Activated naive CD8-positive, alpha-beta T cell treated with anti-CD3 and anti-CD28 coated beads, Interleukin-2, amount 10 ng/mL, durations not matched to agents 7 days and 5 days (primary cell): ENCODE measurements around the gene STK17B. TPM values are rescaled to one million over a fixed set of nuclear protein-coding genes. Genes with fewer than 3 reads are reported as not detected.

ENCODE experiments used
- ATAC-seq: fragments of 150-1000 bp; cut with Tn5 transposase; one replicate; pipeline ENCODE4 v1.10.0; 2021; ENCODE audit warnings: low read depth, moderate library complexity
- POLR2A ChIA-PET: fragments of 350-600 bp; sonication (Branson Sonifier 250); formaldehyde crosslinking; loops from one replicate; lab custom pipeline; 2021; ENCODE audit warnings: antibody characterized with exemption; lab: Charles Lee
- DNase-seq: peaks from one replicate; pipeline ENCODE4 v3.0.0; 2021
- H3K27ac Mint-ChIP-seq: one replicate; pipeline ENCODE4 v1.8.0; 2022; ENCODE audit warnings: mild to moderate bottlenecking, mixed read lengths
- H3K27me3 Mint-ChIP-seq: one replicate; pipeline ENCODE4 v1.8.0; 2022; ENCODE audit warnings: mild to moderate bottlenecking, moderate library complexity, mixed read lengths
- H3K36me3 Mint-ChIP-seq: one replicate; pipeline ENCODE4 v1.8.0; 2021; ENCODE audit warnings: mild to moderate bottlenecking, mixed read lengths
- H3K4me1 Mint-ChIP-seq: one replicate; pipeline ENCODE4 v1.8.0; 2021; ENCODE audit warnings: mixed read lengths
- H3K4me3 Mint-ChIP-seq: one replicate; pipeline ENCODE4 v1.8.0; 2022; ENCODE audit warnings: mild to moderate bottlenecking, moderate library complexity, mixed read lengths
- H3K9me3 Mint-ChIP-seq: one replicate; pipeline ENCODE4 v1.8.0; 2021; ENCODE audit warnings: mixed read lengths
- total RNA-seq, 2 experiments: library from RNA; stranded (reverse); gene quantifications; one replicate each; pipeline ENCODE4 v1.2.3, GENCODE V29; 2021

Gene STK17B
- total RNA-seq, 2 experiments from 2014 or later, result 476 to 483 TPM

DNA sequence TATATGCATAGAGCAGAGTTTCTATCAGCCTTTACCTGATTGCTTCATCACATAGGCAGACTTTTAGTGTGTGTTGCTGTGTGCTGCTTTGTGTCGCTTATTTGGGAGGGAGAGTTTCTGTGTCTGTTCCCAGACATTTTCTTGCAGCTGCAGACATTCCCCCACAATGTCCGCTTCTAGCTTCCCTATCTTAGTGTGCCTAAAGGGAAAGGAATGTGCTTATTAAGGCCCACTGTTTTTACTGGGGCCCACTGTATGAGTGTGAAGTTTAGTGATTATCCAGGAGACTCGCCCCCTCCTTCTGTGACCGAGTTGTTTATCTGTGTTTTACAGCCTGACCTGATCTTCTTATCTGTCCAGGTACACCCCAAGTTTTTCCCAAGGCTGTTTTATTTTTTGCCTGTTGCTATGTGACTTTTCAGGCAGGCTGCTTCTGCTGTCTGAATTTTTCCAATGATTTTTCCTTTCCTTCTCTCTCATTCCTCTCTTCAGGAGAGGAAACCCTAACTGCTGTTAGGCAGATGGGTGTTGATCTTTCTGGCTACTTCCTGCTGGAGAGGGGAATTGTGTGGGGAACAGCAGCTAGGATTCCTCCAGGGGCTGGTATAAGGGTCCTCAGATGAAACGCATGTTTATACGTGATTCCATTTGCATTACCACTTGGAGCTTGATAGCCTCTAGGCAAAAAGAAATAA is 47.6 kb downstream of the STK17B start:
- POLR2A ChIA-PET, result no interaction called here
- Mint-ChIP-seq H3K9me3 (peaks cover 6% of the 10 kb centered on the region), H3K36me3 (peaks cover 5% of the 10 kb centered on the region), H3K4me1 (no peaks in the 10 kb centered on the region), H3K27ac (no peak overlapping the region), H3K27me3 (peaks cover 2% of the 10 kb centered on the region), H3K4me3 (no peak overlapping the region)
- no peak for DNase-seq
- no peak for ATAC-seq

DNA sequence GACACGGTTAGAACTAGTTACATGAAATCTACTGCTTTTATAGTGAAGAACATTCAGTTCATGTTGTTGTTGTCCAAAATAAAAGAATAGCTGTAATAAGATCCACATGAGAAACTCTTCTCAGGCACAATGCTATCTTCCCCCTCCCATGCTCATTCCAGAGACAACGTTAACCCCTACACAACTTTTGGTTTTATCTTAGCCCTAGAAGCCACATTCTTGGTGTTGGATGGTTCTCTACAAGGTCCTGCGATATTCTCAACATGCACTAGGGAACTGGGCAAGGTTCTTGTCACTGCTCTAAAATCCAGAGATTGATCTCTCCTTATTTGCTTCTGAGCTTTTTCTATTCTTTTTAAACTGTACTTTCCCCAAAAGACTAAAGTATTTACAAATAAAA is 51.5 kb downstream of the STK17B start:
- no peaks in the 10 kb centered on the region for H3K4me1 Mint-ChIP-seq
- DNase-seq, result no peak
- ATAC-seq, result no peak
- H3K27ac Mint-ChIP-seq, result no peak overlapping the region
- H3K9me3 Mint-ChIP-seq, result peaks cover 2% of the 10 kb centered on the region
- peaks cover 2% of the 10 kb centered on the region for H3K27me3 Mint-ChIP-seq
- H3K4me3 Mint-ChIP-seq, result no peak overlapping the region
- POLR2A ChIA-PET, result no interaction called here
- peaks cover 2% of the 10 kb centered on the region for H3K36me3 Mint-ChIP-seq

DNA sequence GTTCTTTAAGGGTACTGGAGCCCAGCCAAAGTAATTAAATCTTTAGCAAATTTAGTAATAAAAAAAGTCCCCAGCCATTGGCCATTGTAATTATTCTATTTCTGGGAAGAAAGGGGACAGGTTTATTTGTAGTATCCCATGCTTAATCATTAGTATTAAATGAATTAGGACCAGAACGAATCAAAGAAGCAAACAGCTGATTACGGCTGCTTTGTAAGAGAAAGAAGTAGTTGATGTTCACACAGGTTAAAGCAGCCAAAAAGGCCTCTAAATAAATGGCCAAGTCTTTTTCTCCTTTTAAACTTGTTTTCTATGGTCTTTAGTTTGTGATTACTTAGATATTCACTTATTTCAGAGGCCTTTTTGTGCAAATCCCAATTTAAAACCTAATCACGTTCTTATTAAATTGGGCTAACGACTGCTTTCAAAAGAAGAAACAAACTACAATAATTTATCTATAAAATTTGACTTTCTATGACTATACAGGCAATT is 54.1 kb downstream of the STK17B start:
- Mint-ChIP-seq H3K27me3 (peaks cover 2% of the 10 kb centered on the region), H3K9me3 (no peaks in the 10 kb centered on the region), H3K27ac (no peak overlapping the region), H3K36me3 (no peaks in the 10 kb centered on the region), H3K4me3 (no peak overlapping the region), H3K4me1 (peaks cover 7% of the 10 kb centered on the region)
- DNase-seq (no peak), ATAC-seq (no peak)
- POLR2A ChIA-PET, result no interaction called here

GRCh38 chr2:196113061-196113974 is 58.1 kb downstream of the STK17B start:
- H3K27me3 Mint-ChIP-seq, result no peaks in the 10 kb centered on the region
- H3K36me3 Mint-ChIP-seq, result no peaks in the 10 kb centered on the region
- POLR2A ChIA-PET, result interaction anchor here (0.6 kb wide), 1 partner anchor 1041 kb away, joined by 9 read pairs; no protein-coding TSS in a partner anchor
- no peak overlapping the region for H3K4me3 Mint-ChIP-seq
- DNase-seq (no peak), ATAC-seq (no peak)
- no peak overlapping the region for H3K27ac Mint-ChIP-seq
- H3K9me3 Mint-ChIP-seq, result no peaks in the 10 kb centered on the region
- H3K4me1 Mint-ChIP-seq, result peaks cover 7% of the 10 kb centered on the region

DNA sequence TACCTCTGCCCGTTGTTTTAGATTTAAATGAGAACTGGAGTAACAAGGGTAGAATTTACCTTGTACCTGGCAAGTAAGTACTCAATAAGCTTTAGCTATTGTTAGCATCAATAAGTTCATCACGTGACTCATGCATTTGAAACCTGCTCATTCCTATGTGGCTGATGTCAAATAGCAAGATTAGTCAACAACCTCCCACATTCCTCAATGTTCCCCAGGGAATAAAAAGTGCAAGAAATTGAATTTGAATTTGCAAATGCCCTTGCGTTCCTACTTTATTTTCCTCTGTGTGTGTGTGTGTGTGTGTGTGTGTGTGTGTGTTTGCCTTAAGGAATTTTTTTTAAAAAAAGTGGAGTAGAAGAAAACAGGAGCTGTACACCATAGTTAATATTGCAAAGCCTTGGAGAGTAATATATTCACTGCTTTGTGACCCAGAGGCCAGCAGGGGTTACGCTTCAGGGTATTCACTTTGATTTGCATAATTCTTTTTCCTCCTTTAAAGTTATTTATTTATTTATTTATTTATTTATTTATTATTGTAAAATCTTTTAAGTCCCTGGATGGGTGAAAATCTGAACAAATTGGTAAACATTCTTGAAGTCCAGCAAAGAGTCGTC is 58.9 kb downstream of the STK17B start:
- Mint-ChIP-seq H3K9me3 (no peaks in the 10 kb centered on the region), H3K36me3 (no peaks in the 10 kb centered on the region), H3K27ac (no peak overlapping the region), H3K4me1 (peaks cover 7% of the 10 kb centered on the region), H3K4me3 (no peak overlapping the region), H3K27me3 (no peaks in the 10 kb centered on the region)
- no peak for DNase-seq
- ATAC-seq, result no peak
- POLR2A ChIA-PET, result no interaction called here

DNA sequence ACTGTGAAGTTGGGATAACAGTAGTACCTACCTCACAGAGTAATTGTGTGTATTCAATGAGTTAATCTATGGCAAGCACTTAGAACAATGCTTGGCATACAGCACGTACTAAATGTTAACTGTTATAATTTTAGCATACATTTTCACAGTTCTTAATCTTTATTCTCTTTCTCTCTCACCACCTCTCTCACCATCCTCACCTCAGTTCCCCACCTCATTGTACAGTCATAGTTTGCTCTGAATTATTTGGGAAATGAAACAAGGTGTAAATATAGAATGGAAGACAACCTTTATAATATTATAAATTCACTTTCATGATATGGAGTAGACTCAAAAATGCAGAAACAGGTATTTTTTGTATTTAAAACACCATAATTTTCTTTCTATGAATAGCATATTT is 62.8 kb downstream of the STK17B start:
- Mint-ChIP-seq H3K4me1 (peaks cover 17% of the 10 kb centered on the region), H3K27ac (no peak overlapping the region), H3K4me3 (no peak overlapping the region), H3K9me3 (peaks cover 2% of the 10 kb centered on the region), H3K36me3 (peaks cover 4% of the 10 kb centered on the region), H3K27me3 (no peaks in the 10 kb centered on the region)
- ATAC-seq (no peak), DNase-seq (no peak)
- POLR2A ChIA-PET, result no interaction called here

- peaks cover 24% of the 10 kb centered on the region for H3K4me1 Mint-ChIP-seq
- ATAC-seq, result no peak
- H3K36me3 Mint-ChIP-seq, result peaks cover 4% of the 10 kb centered on the region
- no peak overlapping the region for H3K27ac Mint-ChIP-seq
- H3K27me3 Mint-ChIP-seq, result no peaks in the 10 kb centered on the region
- no peak for DNase-seq
- peak overlapping the region; percentile 53 for H3K4me3 Mint-ChIP-seq
- H3K9me3 Mint-ChIP-seq, result peaks cover 3% of the 10 kb centered on the region
- POLR2A ChIA-PET, result no interaction called here
Observed at GRCh38 chr2:196105951-196106350, 65.4 kb downstream of the STK17B start.

DNA sequence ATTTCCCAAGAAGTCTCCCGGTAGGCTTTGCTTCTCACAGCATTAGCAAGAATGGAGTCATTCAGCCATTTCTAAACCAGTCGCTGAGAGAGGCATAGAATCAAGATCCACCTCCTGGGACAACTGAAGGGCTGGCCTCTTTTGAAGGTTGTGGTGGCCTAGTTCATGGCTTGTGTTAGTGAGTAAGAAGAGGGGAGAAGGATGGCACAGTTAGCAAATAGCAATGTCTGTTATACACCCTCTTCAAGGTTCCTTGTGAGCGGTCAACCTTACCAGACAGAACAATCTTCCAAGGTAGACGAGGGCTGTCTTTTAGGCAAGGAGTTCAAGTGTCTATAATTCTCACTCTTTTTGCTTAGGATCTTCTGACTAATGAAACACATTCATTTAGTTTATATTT is 67.3 kb downstream of the STK17B start:
- Mint-ChIP-seq H3K4me3 (no peak overlapping the region), H3K9me3 (peaks cover 5% of the 10 kb centered on the region), H3K4me1 (peaks cover 24% of the 10 kb centered on the region), H3K36me3 (peaks cover 4% of the 10 kb centered on the region), H3K27ac (no peak overlapping the region), H3K27me3 (no peaks in the 10 kb centered on the region)
- no peak for DNase-seq
- ATAC-seq, result no peak
- POLR2A ChIA-PET, result no interaction called here

DNA sequence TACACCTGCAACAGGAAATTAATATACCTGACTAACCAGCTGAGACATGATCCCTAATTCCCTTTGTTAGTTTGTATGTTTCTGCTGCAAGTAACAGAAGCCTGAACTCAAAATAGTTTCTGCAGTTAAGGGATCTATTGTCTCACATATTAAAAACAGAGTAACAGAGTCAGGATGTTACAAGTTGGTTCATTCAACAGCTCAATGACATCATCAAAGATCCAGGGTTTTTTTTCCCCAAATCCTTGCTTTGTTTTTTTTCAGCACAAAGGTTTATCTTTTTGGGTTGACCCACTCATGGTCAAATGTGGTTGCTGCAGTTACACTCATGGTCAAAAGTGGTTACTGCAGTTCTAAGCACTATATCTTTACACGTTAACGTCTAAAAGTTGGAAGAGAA is 67.8 kb downstream of the STK17B start:
- POLR2A ChIA-PET, result no interaction called here
- Mint-ChIP-seq H3K27me3 (no peaks in the 10 kb centered on the region), H3K36me3 (peaks cover 4% of the 10 kb centered on the region), H3K4me1 (peaks cover 24% of the 10 kb centered on the region), H3K9me3 (peaks cover 5% of the 10 kb centered on the region), H3K27ac (no peak overlapping the region), H3K4me3 (no peak overlapping the region)
- DNase-seq (no peak), ATAC-seq (no peak)

DNA sequence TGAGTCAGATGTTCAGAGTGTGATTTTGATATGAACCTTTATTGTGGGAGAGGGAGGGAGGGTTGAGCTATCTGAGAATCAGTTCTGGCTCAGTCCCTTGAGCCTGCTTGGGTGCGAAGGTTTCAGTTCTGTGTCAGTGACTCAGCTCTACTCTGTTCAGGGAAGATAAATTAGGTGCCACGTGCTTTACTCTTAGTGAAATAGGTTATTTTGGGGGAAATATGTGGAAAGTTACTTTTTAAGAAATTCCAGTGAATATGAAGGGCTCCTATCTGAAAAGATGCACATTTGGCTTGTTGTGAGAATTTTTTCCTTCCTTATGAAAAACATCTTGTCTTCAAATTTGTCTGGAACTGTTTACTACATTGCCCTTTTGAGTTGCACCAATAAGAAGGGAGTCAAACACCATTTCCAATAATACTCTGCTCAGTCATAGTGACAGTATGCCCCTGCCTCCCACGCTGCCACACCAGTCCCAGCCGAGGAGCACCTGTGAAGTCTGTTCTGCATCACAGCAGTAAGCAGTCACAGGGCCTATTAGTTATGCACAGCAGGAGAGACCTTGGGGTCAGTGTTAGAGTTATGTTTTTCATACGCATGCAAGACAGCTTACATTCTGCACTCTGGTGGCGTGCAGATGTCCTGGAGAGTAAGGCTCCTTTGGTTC is 69.9 kb downstream of the STK17B start:
- no peak overlapping the region for H3K4me3 Mint-ChIP-seq
- H3K27me3 Mint-ChIP-seq, result no peaks in the 10 kb centered on the region
- peaks cover 2% of the 10 kb centered on the region for H3K36me3 Mint-ChIP-seq
- peaks cover 22% of the 10 kb centered on the region for H3K4me1 Mint-ChIP-seq
- no peak overlapping the region for H3K27ac Mint-ChIP-seq
- peaks cover 4% of the 10 kb centered on the region for H3K9me3 Mint-ChIP-seq
- POLR2A ChIA-PET, result no interaction called here
- peak; percentile 50 for ATAC-seq
- DNase-seq, result no peak

DNA sequence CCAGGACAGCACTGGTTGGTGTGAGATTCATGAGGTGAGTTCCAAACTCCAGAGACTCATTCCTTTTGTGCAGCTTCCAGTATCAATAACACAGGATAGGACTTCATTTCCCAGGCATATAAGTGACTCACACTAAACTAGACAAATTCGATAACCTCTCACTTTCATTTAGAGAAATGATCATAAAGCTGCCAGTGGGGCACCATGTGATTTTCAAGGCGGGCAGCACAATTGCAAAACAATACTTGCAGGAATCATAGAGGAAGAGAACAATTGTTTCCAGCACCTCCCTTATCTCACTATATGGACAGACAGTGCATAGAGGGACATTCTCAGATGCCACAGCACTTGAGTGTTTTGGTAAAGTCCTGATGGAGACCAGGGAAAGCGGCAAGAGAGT is 71.5 kb downstream of the STK17B start:
- Mint-ChIP-seq H3K36me3 (peaks cover 3% of the 10 kb centered on the region), H3K4me1 (peaks cover 14% of the 10 kb centered on the region), H3K27me3 (no peaks in the 10 kb centered on the region), H3K4me3 (no peak overlapping the region), H3K27ac (no peak overlapping the region), H3K9me3 (peaks cover 7% of the 10 kb centered on the region)
- DNase-seq (no peak), ATAC-seq (no peak)
- POLR2A ChIA-PET, result no interaction called here

DNA sequence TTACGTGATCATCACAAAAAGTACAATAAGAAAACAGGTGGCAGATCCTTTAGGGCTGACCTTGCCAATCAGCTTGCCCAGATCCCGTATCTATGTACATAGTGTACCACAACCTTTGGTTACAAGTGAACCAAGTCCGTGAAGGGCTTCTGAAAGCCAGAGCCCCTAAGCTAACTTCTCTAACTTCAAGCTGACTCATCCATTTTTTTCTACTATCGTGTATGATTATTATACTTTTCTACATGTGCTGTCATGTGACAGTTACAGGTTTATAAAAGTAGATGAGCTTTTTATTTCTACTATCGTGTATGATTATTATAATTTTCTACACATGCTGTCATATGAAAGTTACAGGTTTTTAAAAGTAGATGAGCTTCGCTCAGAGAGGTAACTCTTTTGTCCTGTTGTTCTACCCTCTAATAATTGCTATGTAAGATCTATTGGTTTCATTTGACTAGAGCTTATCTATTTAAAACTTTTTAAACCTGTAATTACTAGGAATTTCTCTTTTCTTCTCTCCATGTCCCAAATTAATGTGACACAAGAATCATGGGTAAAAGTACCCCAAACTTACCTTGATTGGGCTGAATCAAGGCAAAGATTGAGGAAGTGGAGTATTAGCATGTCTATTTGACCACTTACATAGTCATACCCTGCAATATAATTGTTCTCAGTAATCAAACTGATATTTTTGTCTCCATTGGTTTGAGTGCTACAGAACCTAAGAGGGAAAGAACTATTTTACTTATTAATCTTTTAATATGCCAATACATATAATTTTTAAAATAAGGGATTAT is 73.3 kb downstream of the STK17B start:
- no peak overlapping the region for H3K27ac Mint-ChIP-seq
- peaks cover 12% of the 10 kb centered on the region for H3K36me3 Mint-ChIP-seq
- POLR2A ChIA-PET, result interaction anchor here (0.5 kb wide), 1 partner anchor 80 kb away, joined by 4 read pairs; no protein-coding TSS in a partner anchor
- H3K9me3 Mint-ChIP-seq, result peaks cover 16% of the 10 kb centered on the region
- DNase-seq (no peak), ATAC-seq (no peak)
- no peaks in the 10 kb centered on the region for H3K27me3 Mint-ChIP-seq
- H3K4me3 Mint-ChIP-seq, result no peak overlapping the region
- H3K4me1 Mint-ChIP-seq, result peaks cover 14% of the 10 kb centered on the region
